Panc1 (cell line): ENCODE results near the gene HEXD. TPM values are rescaled to one million over a fixed set of nuclear protein-coding genes. Genes with fewer than 3 reads are reported as not detected.

Experiments used
- ATAC-seq: fragments of 200-7000 bp; cut with Tn5 transposase; 2 replicates; pipeline ENCODE4 v1.9.1; 2020; ENCODE audit warnings: mild to moderate bottlenecking, moderate library complexity
- BruUV-seq: library from RNA; stranded (reverse); fragments of 400-500 nt; replicated peaks from 2 replicates; lab custom pipeline; 2021; lab: Mats Ljungman, UMichigan
- CTCF ChIA-PET: fragments of 300-600 bp; sonication (Branson Sonifier 250); formaldehyde crosslinking; loops from one replicate; lab custom pipeline; 2022; ENCODE audit warnings: antibody characterized with exemption; lab: Charles Lee
- POLR2A ChIA-PET: fragments of 300-600 bp; sonication (Branson Sonifier 250); formaldehyde crosslinking; loops from one replicate; lab custom pipeline; 2022; ENCODE audit warnings: antibody characterized with exemption; lab: Charles Lee
- DNase-seq: peaks from one replicate; pipeline ENCODE4 v3.0.0-alpha.2; 2010; ENCODE audit warnings: low read depth, low spot score
- H3K27ac ChIP-seq: 2 replicates; pipeline ENCODE4 v1.5.1; 2011; ENCODE audit warnings: mild to moderate bottlenecking, low read length, inconsistent platforms
- H3K27me3 ChIP-seq: fragments of 200-500 bp; sonication (Bioruptor generic); 2 replicates; pipeline ENCODE4 v1.6.0; 2014; ENCODE audit warnings: low read length, inconsistent platforms; ENCODE audit not compliant: control insufficient read depth, insufficient read depth
- H3K36me3 ChIP-seq: fragments of 200-500 bp; sonication (Bioruptor generic); 2 replicates; pipeline ENCODE4 v1.5.1; 2014; ENCODE audit warnings: inconsistent platforms, mild to moderate bottlenecking, low read length, moderate library complexity; ENCODE audit not compliant: control insufficient read depth, insufficient read depth
- H3K4me1 ChIP-seq: 2 replicates; pipeline ENCODE4 v1.5.1; 2011; ENCODE audit warnings: inconsistent platforms, mild to moderate bottlenecking, low read length, moderate library complexity; ENCODE audit not compliant: control insufficient read depth, insufficient read depth
- H3K4me3 ChIP-seq, 2 experiments: 2 replicates each; pipeline ENCODE4 v1.5.1; 2011 to 2012; ENCODE audit warnings: low read depth in 2 of 2, low read length in 2 of 2, mild to moderate bottlenecking in 2 of 2, inconsistent platforms in 1 of 2, moderate library complexity in 1 of 2
- H3K9me3 ChIP-seq: fragments of 200-500 bp; sonication (Bioruptor generic); 2 replicates; pipeline ENCODE4 v1.5.1; 2014; ENCODE audit warnings: low read depth, mild to moderate bottlenecking, inconsistent platforms, low read length, moderate library complexity; ENCODE audit not compliant: control insufficient read depth, insufficient read depth
- CTCF ChIP-seq: fragments of 450-650 bp; IDR thresholded peaks from 2 replicates; pipeline ENCODE4 v1.5.1; 2017; ENCODE audit warnings: mild to moderate bottlenecking
- POLR2AphosphoS5 ChIP-seq: IDR thresholded peaks from 2 replicates; pipeline ENCODE4 v1.6.1; 2012; ENCODE audit warnings: mild to moderate bottlenecking, low read depth, low read length, moderate library complexity
- REST ChIP-seq, 2 experiments: IDR thresholded peaks; 2 replicates each; pipeline ENCODE4 v1.6.1; 2011 to 2012; ENCODE audit warnings: low read depth in 2 of 2, control low read depth in 1 of 2, low read length in 1 of 2, mild to moderate bottlenecking in 1 of 2, moderate library complexity in 1 of 2; ENCODE audit not compliant: insufficient read depth in 1 of 2
- SIN3A ChIP-seq: IDR thresholded peaks from 2 replicates; pipeline ENCODE4 v1.6.1; 2012; ENCODE audit warnings: low read depth, mild to moderate bottlenecking, low read length, moderate library complexity, borderline replicate concordance; ENCODE audit not compliant: insufficient read depth
- TCF7L2 ChIP-seq: IDR thresholded peaks from 2 replicates; pipeline ENCODE4 v1.6.1; 2011; ENCODE audit warnings: mild to moderate bottlenecking, low read depth, low read length, inconsistent platforms
- in situ Hi-C: cut with HindIII; loops from 2 replicates; pipeline ENCODE4 v1.10.0; 2016; ENCODE audit warnings: low sequenced_read_pairs, low pct_unique_long_range_greater_than_20kb
- intact Hi-C: fragments of 100-400 bp; cut with micrococcal nuclease; formaldehyde crosslinking; loops from one replicate; pipeline ENCODE4 v1.10.0; 2022; ENCODE audit not compliant: unreplicated experiment
- total RNA-seq: library from RNA; stranded (reverse); gene quantifications from one replicate; pipeline ENCODE4 v1.2.1, GENCODE V29; 2021; ENCODE audit not compliant: unreplicated experiment

The HEXD gene
- total RNA-seq, 1 experiment from 2014 or later = 25.6 TPM

GRCh38 chr17:82432017-82432416, 13.9 kb downstream of the HEXD start:
- in situ Hi-C loops (no loop called here), intact Hi-C loops (no loop called here)
- Histone ChIP-seq H3K36me3 (no peaks in the 10 kb centered on the region), H3K4me1 (no peaks in the 10 kb centered on the region), H3K4me3 (no peak overlapping the region), H3K9me3 (no peaks in the 10 kb centered on the region), H3K27ac (no peak overlapping the region), H3K27me3 (no peaks in the 10 kb centered on the region)
- ChIA-PET POLR2A (no interaction called here), CTCF (no interaction called here)
- ATAC-seq (no peak), DNase-seq (no peak)
- TF ChIP-seq CTCF = no peak
- BruUV-seq = no TSS peak

- H3K4me1 ChIP-seq = no peaks in the 10 kb centered on the region
- intact Hi-C loops = no loop called here
- no TSS peak for BruUV-seq
- no peaks in the 10 kb centered on the region for H3K27me3 ChIP-seq
- ChIA-PET CTCF (no interaction called here), POLR2A (no interaction called here)
- H3K27ac ChIP-seq = no peak overlapping the region
- ATAC-seq (no peak), DNase-seq (no peak)
- in situ Hi-C loops = no loop called here
- no peaks in the 10 kb centered on the region for H3K9me3 ChIP-seq
- no peak for TF ChIP-seq POLR2AphosphoS5
- no peak for TF ChIP-seq SIN3A
- TF ChIP-seq TCF7L2 = no peak
- TF ChIP-seq REST (IDR thresholded peaks at IDR 0.05; ENCODE audit: insufficient read depth in 1 of 2, low read depth in 2 of 2, low read length in 1 of 2) = no peak
- TF ChIP-seq CTCF = no peak
- H3K36me3 ChIP-seq = no peaks in the 10 kb centered on the region
- H3K4me3 ChIP-seq = no peak overlapping the region
These were observed 15.5 kb downstream of the HEXD start for GRCh38 chr17:82433560-82434215.
